22Rv1 (cell line): ENCODE data around the gene ACAP1.

Experiments used
- H3K27ac ChIP-seq: fragments of 450-650 bp; 2 replicates; pipeline ENCODE4 v1.5.1; 2017
- ZFX ChIP-seq: fragments of 450-650 bp; IDR thresholded peaks from 2 replicates; pipeline ENCODE4 v1.6.1; 2017; ENCODE audit warnings: antibody characterized with exemption, borderline replicate concordance
- TF ChIP-seq, protein P1 (sequence below): fragments of 450-650 bp; IDR thresholded peaks from 2 replicates; pipeline ENCODE4 v1.5.1; 2017; ENCODE audit warnings: mild to moderate bottlenecking

The ACAP1 gene

DNA sequence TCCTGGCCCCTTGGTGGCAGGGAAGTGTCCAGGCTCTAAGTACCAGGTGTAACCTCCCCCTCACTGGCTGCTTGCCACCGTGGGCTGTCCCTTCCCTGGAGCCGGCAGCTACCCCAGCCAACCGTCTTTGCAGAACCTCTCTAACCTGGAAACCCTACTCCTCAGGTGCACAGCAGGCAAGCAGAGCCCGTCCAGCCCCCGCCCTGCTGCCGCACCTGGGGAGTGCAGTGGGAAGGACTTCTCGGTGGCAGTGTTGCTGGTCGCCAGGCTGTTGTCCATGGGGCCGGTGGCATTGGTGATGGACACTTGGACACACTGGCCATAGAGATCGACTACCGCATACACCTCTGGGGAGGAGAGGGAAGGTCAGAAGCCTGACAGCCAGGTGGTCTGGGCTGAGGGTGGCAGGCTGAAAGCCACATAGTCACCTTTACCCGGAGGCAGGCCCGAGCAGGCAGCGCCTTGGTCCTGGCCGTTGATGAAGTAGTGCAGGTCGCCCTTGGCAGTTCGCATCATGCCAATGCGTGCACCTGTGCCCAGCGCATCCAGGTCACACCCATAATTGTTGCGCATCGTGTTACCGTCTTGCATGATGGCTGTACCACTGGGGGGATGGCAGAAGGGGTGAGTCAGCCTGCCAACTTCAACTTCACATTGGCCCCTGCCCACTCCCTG is 13.7 kb upstream of the ACAP1 start:
- no peak overlapping the region for H3K27ac ChIP-seq
- TF ChIP-seq, protein P1, sequence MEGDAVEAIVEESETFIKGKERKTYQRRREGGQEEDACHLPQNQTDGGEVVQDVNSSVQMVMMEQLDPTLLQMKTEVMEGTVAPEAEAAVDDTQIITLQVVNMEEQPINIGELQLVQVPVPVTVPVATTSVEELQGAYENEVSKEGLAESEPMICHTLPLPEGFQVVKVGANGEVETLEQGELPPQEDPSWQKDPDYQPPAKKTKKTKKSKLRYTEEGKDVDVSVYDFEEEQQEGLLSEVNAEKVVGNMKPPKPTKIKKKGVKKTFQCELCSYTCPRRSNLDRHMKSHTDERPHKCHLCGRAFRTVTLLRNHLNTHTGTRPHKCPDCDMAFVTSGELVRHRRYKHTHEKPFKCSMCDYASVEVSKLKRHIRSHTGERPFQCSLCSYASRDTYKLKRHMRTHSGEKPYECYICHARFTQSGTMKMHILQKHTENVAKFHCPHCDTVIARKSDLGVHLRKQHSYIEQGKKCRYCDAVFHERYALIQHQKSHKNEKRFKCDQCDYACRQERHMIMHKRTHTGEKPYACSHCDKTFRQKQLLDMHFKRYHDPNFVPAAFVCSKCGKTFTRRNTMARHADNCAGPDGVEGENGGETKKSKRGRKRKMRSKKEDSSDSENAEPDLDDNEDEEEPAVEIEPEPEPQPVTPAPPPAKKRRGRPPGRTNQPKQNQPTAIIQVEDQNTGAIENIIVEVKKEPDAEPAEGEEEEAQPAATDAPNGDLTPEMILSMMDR: no peak
- no peak for TF ChIP-seq ZFX

DNA sequence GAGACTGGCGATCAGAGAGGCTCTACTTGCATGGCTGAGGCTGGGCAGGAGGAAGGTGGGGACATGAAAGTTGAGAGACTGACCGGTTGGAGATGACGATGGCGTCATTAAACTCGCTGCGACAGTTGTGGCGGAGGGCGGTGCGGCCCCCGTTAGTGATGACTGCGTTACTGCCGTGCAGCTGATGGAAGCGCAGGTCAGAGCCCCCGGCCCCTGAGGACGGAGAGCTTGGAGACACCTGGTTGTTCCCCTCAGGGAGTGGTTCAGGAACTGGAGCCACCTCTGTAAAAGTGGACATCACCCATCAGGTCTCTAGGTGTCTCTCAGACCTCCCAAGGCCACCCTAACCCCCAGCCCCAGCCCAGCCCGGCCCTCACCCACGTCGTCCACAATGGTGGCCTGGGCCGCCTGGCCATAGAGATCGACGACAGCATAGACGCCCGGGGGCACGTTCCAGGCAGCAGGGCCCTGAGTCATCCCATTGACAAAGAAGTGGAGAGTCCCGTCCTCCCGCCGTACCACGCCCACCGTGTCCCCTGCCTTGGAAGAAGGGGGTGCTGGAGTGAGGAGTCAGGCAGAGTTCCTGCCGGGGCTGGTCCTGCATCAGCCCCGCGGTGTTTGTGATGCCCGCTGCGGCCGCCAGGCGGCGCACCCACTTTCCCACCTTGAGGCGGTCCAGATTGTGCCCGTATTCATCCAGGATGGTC is 12.4 kb upstream of the ACAP1 start:
- TF ChIP-seq, protein P1: peak; percentile 90
- TF ChIP-seq ZFX: no peak

DNA sequence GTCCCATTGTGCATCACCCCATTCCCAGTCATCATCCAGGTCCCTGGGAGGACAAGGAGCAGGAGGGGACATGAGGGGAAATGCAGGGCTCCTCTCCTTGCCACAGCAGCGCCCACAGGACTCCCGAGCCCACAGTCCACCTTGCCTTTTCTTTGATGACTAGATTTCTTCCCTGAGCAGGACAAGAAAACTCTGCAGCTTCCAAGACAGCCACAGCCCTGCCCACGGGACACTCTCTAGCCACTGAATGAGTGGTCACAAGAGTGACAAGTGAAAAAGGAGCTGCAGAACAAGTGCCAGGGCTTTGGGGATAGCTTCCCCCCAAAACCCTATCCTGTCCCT is 11.9 kb upstream of the ACAP1 start:
- H3K27ac ChIP-seq: no peak overlapping the region
- TF ChIP-seq, protein P1: peak; percentile 71
- TF ChIP-seq ZFX: no peak

More for the DNA sequence above, 12.4 kb upstream of the ACAP1 start:
- no peak overlapping the region for H3K27ac ChIP-seq

DNA sequence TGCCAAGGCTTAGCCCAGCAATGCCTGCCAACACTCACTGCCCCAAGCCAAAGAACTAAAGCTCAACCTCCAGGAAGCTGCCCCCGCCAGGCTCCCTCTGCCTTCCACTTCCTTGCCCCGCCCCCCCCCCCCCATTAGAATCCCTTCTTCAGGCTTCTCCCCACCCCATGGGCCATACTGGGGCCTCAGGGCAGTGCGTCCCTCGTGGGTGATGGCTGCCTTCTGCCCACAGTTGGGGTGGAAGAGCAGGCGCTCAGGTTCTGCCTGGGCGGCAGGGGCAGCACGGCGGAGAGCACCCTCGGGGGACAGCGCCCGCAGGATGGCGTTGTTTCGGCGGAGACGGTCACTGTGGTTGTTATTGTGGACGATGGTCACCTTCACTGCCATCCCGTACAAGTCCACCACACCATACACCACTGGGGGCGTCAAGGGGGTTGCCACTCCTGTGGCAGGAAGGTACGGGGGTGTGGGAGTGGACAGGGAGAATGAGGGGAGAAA is 11.2 kb upstream of the ACAP1 start:
- no peak overlapping the region for H3K27ac ChIP-seq
- no peak for TF ChIP-seq ZFX
- TF ChIP-seq, protein P1: no peak

DNA sequence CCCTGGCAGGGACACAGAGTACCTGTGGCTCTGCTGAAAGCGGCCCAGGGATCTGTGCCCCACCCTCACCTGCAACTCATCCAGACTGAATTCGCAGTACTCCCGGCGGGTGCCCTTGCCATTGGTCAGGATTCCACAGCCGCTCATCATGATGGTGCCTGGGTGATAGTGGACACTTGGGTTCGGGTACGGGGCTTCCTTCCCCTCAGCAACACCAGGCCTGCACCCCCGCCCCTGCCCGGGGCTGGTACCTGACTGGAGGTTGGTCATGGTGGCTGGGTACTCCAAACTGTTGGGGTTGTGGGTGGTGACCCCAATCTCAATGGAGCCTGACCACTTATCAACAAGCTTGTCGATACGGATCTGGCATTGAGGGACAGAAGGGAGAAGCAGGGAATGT is 10.1 kb upstream of the ACAP1 start:
- no peak for TF ChIP-seq ZFX
- TF ChIP-seq, protein P1: no peak
- no peak overlapping the region for H3K27ac ChIP-seq

DNA sequence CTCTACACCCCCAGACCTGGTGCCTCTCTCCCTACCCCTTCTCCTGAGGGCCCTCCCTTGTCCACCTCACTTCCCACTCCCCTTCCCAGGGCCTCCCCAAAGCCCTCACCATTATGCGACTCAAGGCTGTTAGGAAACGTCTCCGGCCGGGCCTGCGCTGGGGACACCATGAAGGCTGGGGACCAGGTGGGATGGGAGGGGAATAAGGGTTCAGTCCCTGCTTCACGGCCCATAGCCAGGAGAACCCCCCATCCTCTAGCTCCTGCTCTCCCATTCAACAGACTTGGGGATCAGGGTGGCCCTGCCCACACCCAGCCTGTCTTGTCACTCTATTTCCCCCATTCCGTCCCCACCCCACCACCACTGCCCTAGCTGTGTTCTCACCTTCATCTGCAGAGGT is 9.3 kb upstream of the ACAP1 start:
- no peak overlapping the region for H3K27ac ChIP-seq
- no peak for TF ChIP-seq ZFX
- TF ChIP-seq, protein P1: no peak

DNA sequence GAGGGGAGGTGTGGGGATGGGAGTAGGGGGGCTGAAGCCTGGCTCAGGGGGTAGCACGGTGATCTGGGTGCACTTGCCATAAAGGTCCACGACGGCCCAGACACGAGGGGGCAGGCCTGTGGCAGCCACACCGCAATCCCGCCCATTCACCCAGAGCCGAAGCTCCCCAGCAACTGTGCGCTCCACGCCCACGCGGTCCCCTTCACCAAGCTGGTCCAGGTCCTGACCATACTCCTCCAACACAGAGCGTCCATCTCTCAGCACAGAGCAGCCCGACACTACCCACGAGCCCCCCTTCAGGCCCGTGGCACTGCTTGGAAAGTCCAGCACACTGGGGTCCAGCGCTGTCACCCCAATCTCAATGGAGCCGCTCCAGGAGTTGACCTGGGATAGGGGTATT is 8.8 kb upstream of the ACAP1 start:
- H3K27ac ChIP-seq: no peak overlapping the region
- TF ChIP-seq ZFX: no peak
- TF ChIP-seq, protein P1: no peak
